Pericardium fibroblast (primary cell): ENCODE results near the gene TAF1D. TPM values are rescaled to one million over a fixed set of nuclear protein-coding genes. Genes with fewer than 3 reads are reported as not detected.

Experiments used
- total RNA-seq: library from RNA; depleted of rRNA; stranded (reverse); fragments of >200 nt; gene quantifications from 2 replicates; pipeline ENCODE4 v1.2.3, GENCODE V29; 2015

TAF1D gene
- total RNA-seq, result 51.5 and 71.5 TPM in 2 replicates

DNA sequence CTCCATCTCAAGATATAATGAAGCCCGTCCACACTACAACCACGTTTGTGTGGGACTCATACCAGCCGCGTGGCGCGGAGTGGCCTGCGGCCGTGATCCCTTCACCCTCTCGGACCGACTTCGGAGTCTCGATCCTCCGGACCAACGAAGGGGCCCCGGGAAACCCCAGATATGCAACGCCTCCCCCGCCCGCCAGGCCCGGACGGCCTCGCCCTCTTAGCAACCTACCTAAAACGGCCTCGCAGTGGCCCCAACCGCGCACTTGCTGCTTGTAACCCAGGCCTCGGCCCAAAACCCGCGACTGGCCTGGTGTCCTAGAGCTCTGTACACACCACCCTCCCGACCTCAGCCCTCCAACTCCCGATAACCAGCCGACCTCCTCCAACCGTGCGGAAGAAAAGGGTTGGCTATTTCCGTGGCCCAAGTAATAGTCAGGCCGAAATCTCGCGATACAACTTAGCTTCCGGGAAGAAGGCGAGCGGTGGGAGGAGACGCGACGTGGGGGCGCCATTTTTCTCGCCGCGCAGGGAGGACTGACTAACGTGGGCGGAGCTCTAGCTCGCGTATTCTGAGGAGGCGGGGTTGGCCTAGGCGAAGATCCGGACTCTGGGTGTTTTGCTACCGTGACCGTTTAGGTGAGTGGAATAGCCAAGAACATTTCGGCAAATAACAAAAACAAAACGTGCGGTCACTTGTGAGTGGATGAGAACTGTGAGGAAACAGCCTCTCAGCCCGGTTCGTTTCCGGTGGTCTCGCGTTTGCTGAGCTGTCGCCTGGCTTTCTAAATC, at the start of gene TAF1D, which contains the start of gene C11orf54:
TAF1D (minus strand) TSS at position 402 of the 788 bp plus-strand sequence. CDS start 2,191 bp downstream, outside the sequence.
C11orf54 (plus strand) TSS at position 579 of the 788 bp plus-strand sequence. CDS start 5,722 bp downstream, outside the sequence.

GRCh38 chr11:93784145-93784934, 43.0 kb upstream of the TAF1D start, which contains the start of gene MED17:
Gene MED17, plus strand, starts transcription at chr11:93784282. Its CDS starts 232 bp downstream, at chr11:93784514.

Other genes with a start within 250 kb of the TAF1D start
- 18.3 and 26.5 TPM in 2 replicates for gene SMCO4, start 198.1 kb downstream of the TAF1D start, total RNA-seq
- gene CEP295, start 79.8 kb downstream of the TAF1D start, total RNA-seq, result 7.9 and 15.1 TPM in 2 replicates
- gene C11orf54, start 177 bp upstream of the TAF1D start, total RNA-seq, result 8.7 and 10.3 TPM in 2 replicates
- 18.1 and 19.7 TPM in 2 replicates for gene MED17, start 42.8 kb upstream of the TAF1D start, total RNA-seq
- gene VSTM5, start 109.1 kb upstream of the TAF1D start, total RNA-seq, result not detected in 2 replicates